Transverse colon (tissue), 3 donors: ENCODE results near the gene S100A11.

ENCODE experiments used
- POLR2A ChIP-seq: fragments of 450-650 bp; IDR thresholded peaks from one replicate; pipeline ENCODE4 v1.6.1; 2016; ENCODE audit warnings: antibody characterized with exemption, mild to moderate bottlenecking, moderate library complexity
- TF ChIP-seq, protein P1 (sequence below), 5 experiments: fragments of 200-600 bp in 3 of 5; fragments of 450-650 bp in 2 of 5; sonication (generic) in 3 of 5; IDR thresholded peaks; 1 replicate in 2 of 5; 2 replicates in 3 of 5; pipeline ENCODE4 v1.5.1; 2016 to 2017; ENCODE audit warnings: antibody characterized with exemption in 5 of 5, inconsistent platforms in 3 of 5, mild to moderate bottlenecking in 2 of 5, moderate library complexity in 1 of 5

- TF ChIP-seq, protein P1, sequence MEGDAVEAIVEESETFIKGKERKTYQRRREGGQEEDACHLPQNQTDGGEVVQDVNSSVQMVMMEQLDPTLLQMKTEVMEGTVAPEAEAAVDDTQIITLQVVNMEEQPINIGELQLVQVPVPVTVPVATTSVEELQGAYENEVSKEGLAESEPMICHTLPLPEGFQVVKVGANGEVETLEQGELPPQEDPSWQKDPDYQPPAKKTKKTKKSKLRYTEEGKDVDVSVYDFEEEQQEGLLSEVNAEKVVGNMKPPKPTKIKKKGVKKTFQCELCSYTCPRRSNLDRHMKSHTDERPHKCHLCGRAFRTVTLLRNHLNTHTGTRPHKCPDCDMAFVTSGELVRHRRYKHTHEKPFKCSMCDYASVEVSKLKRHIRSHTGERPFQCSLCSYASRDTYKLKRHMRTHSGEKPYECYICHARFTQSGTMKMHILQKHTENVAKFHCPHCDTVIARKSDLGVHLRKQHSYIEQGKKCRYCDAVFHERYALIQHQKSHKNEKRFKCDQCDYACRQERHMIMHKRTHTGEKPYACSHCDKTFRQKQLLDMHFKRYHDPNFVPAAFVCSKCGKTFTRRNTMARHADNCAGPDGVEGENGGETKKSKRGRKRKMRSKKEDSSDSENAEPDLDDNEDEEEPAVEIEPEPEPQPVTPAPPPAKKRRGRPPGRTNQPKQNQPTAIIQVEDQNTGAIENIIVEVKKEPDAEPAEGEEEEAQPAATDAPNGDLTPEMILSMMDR (IDR thresholded peaks at IDR 0.05): no peak
- TF ChIP-seq POLR2A: peak; percentile 88
Observed at GRCh38 chr1:151992303-151993083, 44.3 kb downstream of the S100A11 start.
